GM19239 (cell line): ENCODE results near the gene ESD.
"Not testable (repeated sequence)": the region's sequence is repeated elsewhere in the genome, so short reads cannot be mapped to it uniquely, and the experiment has no call there.

Experiments
- DNase-seq: peaks from one replicate; pipeline ENCODE4 v3.0.0; 2011; ENCODE audit warnings: low spot score; ENCODE audit not compliant: insufficient read length
- FAIRE-seq: peaks from 2 replicates; lab custom pipeline; 2011; peaks lifted over from hg19 to GRCh38; lab: Jason Lieb, UNC

Gene ESD

GRCh38 chr13:46797501-46798237 lies 708 bp upstream of the ESD start:
- FAIRE-seq (no peak), DNase-seq (no peak)

- FAIRE-seq = no peak
- DNase-seq = no peak
Measured at GRCh38 chr13:46796129-46796514, 839 bp downstream of the ESD start.

GRCh38 chr13:46795321-46795720 lies 1.6 kb downstream of the ESD start:
- FAIRE-seq (no peak), DNase-seq (no peak)

- no peak for DNase-seq
- FAIRE-seq = no peak
Measured at GRCh38 chr13:46783504-46783903, 13.5 kb downstream of the ESD start.

GRCh38 chr13:46782691-46783090 lies 14.3 kb downstream of the ESD start:
- FAIRE-seq = no peak
- no peak for DNase-seq

- DNase-seq = no peak
- no peak for FAIRE-seq
Measured at GRCh38 chr13:46782066-46782465, 14.9 kb downstream of the ESD start.

GRCh38 chr13:46778890-46779289 lies 18.1 kb downstream of the ESD start:
- DNase-seq (no peak), FAIRE-seq (no peak)

- no peak for FAIRE-seq
- DNase-seq = no peak
Measured at GRCh38 chr13:46778095-46778494, 18.9 kb downstream of the ESD start.

- FAIRE-seq (peak; percentile 33), DNase-seq (no peak)
Measured at GRCh38 chr13:46775385-46776107, 21.4 kb downstream of the ESD start.

- DNase-seq (no peak), FAIRE-seq (no peak)
Measured at GRCh38 chr13:46773541-46773940, 23.4 kb downstream of the ESD start.

GRCh38 chr13:46771693-46772092 lies 25.3 kb downstream of the ESD start:
- no peak for FAIRE-seq

GRCh38 chr13:46769925-46770324 lies 27.0 kb downstream of the ESD start:
- DNase-seq, FAIRE-seq: not testable (repeated sequence)

More at GRCh38 chr13:46771693-46772092, 25.3 kb downstream of the ESD start:
- no peak for DNase-seq

- DNase-seq (no peak), FAIRE-seq (no peak)
Measured at GRCh38 chr13:46761866-46762265, 35.1 kb downstream of the ESD start.

- FAIRE-seq (no peak), DNase-seq (no peak)
Measured at GRCh38 chr13:46761174-46761573, 35.8 kb downstream of the ESD start.

GRCh38 chr13:46759846-46760245 lies 37.1 kb downstream of the ESD start:
- no peak for DNase-seq
- no peak for FAIRE-seq

GRCh38 chr13:46757640-46758039 lies 39.3 kb downstream of the ESD start:
- FAIRE-seq (no peak), DNase-seq (no peak)

- no peak for DNase-seq
Measured at GRCh38 chr13:46756977-46757376, 40.0 kb downstream of the ESD start.

GRCh38 chr13:46755508-46755907 lies 41.5 kb downstream of the ESD start:
- DNase-seq, FAIRE-seq: not testable (repeated sequence)

More at GRCh38 chr13:46756977-46757376, 40.0 kb downstream of the ESD start:
- no peak for FAIRE-seq

GRCh38 chr13:46754812-46755211 lies 42.1 kb downstream of the ESD start:
- FAIRE-seq (peak; percentile 55), DNase-seq (no peak)

GRCh38 chr13:46753917-46754316 lies 43.0 kb downstream of the ESD start:
- FAIRE-seq = no peak
- DNase-seq = no peak

- no peak for FAIRE-seq
Measured at GRCh38 chr13:46753137-46753536, 43.8 kb downstream of the ESD start.

More at GRCh38 chr13:46753137-46753536, 43.8 kb downstream of the ESD start:
- no peak for DNase-seq
